ENCODE data around the gene MARK3.

DNA sequence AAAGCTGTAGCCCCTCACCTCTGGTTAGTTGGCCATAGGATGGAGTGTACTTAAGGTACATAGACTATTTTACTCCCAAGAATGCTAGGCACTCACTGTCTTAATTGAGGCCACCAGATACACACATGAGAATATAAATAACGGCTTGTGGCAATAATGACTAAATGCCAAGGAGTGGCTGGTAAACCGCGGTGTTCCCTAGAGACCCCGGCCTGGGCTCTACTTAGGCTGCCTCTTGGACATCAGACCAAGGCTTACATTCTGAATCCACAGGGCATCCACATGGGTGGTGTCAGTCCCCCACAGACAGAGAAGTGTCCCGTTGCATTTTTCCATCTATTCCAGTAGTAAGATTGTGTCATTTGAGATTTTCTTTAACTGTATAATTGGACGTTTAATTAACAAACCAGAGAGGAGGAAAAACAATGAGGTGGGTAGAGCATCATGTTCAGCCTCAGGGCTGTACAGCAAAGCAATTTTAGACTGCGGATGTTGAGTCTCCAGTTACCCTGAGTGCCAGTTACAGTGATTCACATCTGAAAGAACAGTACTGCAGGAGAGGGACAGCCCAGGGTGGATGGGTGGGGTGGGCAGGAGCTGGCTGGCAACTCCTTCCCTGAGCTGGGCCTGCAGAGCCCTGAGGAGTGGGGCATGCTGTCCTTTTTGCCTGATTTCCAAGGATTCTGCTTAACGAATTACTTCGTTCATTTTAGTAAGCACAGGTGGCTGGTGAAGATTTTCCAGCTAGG lies 116.9 kb downstream of the MARK3 start:
- TF ChIP-seq, protein P1, sequence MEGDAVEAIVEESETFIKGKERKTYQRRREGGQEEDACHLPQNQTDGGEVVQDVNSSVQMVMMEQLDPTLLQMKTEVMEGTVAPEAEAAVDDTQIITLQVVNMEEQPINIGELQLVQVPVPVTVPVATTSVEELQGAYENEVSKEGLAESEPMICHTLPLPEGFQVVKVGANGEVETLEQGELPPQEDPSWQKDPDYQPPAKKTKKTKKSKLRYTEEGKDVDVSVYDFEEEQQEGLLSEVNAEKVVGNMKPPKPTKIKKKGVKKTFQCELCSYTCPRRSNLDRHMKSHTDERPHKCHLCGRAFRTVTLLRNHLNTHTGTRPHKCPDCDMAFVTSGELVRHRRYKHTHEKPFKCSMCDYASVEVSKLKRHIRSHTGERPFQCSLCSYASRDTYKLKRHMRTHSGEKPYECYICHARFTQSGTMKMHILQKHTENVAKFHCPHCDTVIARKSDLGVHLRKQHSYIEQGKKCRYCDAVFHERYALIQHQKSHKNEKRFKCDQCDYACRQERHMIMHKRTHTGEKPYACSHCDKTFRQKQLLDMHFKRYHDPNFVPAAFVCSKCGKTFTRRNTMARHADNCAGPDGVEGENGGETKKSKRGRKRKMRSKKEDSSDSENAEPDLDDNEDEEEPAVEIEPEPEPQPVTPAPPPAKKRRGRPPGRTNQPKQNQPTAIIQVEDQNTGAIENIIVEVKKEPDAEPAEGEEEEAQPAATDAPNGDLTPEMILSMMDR (IDR thresholded peaks at IDR 0.05), result no peak
- TF ChIP-seq POLR2AphosphoS5 (IDR thresholded peaks at IDR 0.05) (no peak), POLR2A (IDR thresholded peaks at IDR 0.05) (no peak), EP300 (IDR thresholded peaks at IDR 0.05) (no peak)
